Body of pancreas (tissue), 4 donors: ENCODE measurements around the gene RUNX2.

ENCODE experiments used
- CTCF ChIP-seq, 7 experiments: fragments of 450-650 bp in 4 of 7; fragments of 200-600 bp in 3 of 7; sonication (generic) in 3 of 7; IDR thresholded peaks; one replicate each; pipeline ENCODE4 v1.5.1; 2016 to 2019; ENCODE audit warnings: antibody characterized with exemption in 7 of 7
- POLR2A ChIP-seq, 3 donors: fragments of 450-650 bp; IDR thresholded peaks; one replicate each; pipeline ENCODE4 v1.6.1; 2016; ENCODE audit warnings: antibody characterized with exemption in 3 of 3, mild to moderate bottlenecking in 2 of 3

- TF ChIP-seq CTCF (IDR thresholded peaks at IDR 0.05) (no peak), POLR2A (IDR thresholded peaks at IDR 0.05) (no peak)
Observed at GRCh38 chr6:45439459-45439858, 111.3 kb downstream of the RUNX2 start.
